Mononuclear cell (primary cell): Measurements from ENCODE around the gene FGD2. TPM values are rescaled to one million over a fixed set of nuclear protein-coding genes. Genes with fewer than 3 reads are reported as not detected.
A peak's percentile ranks its signal among the peaks of the same experiment; 100 is the strongest.
"Not testable (repeated sequence)": the region's sequence is repeated elsewhere in the genome, so short reads cannot be mapped to it uniquely, and the experiment has no call there.

Experiments used
- H3K27me3 ChIP-seq: 2 replicates; pipeline ENCODE4 v1.6.0; 2011; ENCODE audit warnings: low read length, control low read depth; ENCODE audit not compliant: insufficient read depth
- H3K4me1 ChIP-seq: 2 replicates; pipeline ENCODE4 v1.5.1; 2011; ENCODE audit warnings: mild to moderate bottlenecking, low read length, control low read depth; ENCODE audit not compliant: insufficient read depth
- H3K4me3 ChIP-seq: 2 replicates; pipeline ENCODE4 v1.5.1; 2011; ENCODE audit warnings: mild to moderate bottlenecking, low read length, moderate library complexity
- H3K9me3 ChIP-seq: 2 replicates; pipeline ENCODE4 v1.5.1; 2011; ENCODE audit warnings: low read depth, mild to moderate bottlenecking, control low read depth, low read length
- total RNA-seq: library from RNA; depleted of rRNA; stranded (reverse); fragments of >200 nt; gene quantifications from one replicate; pipeline ENCODE4 v1.2.3, GENCODE V29; 2012

Gene FGD2
- total RNA-seq, 1 donor = 41.7 TPM

- Histone ChIP-seq H3K4me1 (peaks cover 23% of the 10 kb centered on the region), H3K27me3 (no peaks in the 10 kb centered on the region)
These were observed 26.1 kb upstream of the FGD2 start for GRCh38 chr6:36979347-36979742.

GRCh38 chr6:36980129-36980528 is 25.3 kb upstream of the FGD2 start:
- Histone ChIP-seq H3K4me3 (no peak overlapping the region), H3K4me1 (peaks cover 31% of the 10 kb centered on the region), H3K9me3 (no peaks in the 10 kb centered on the region), H3K27me3 (no peaks in the 10 kb centered on the region)

More at GRCh38 chr6:36979347-36979742, 26.1 kb upstream of the FGD2 start:
- Histone ChIP-seq H3K4me3 (no peak overlapping the region), H3K9me3 (no peaks in the 10 kb centered on the region)

- Histone ChIP-seq H3K27me3 (no peaks in the 10 kb centered on the region), H3K4me3 (no peak overlapping the region), H3K9me3 (no peaks in the 10 kb centered on the region), H3K4me1 (peaks cover 34% of the 10 kb centered on the region)
These were observed 24.4 kb upstream of the FGD2 start for GRCh38 chr6:36980876-36981619.

- H3K4me3 ChIP-seq = no peak overlapping the region
- peaks cover 43% of the 10 kb centered on the region for H3K4me1 ChIP-seq
- H3K9me3 ChIP-seq = no peaks in the 10 kb centered on the region
- H3K27me3 ChIP-seq = no peaks in the 10 kb centered on the region
These were observed 21.9 kb upstream of the FGD2 start for GRCh38 chr6:36983538-36983937.

GRCh38 chr6:36984581-36985416 is 20.7 kb upstream of the FGD2 start:
- Histone ChIP-seq H3K4me1 (peaks cover 39% of the 10 kb centered on the region), H3K9me3 (no peaks in the 10 kb centered on the region), H3K4me3 (peak overlapping the region; percentile 94), H3K27me3 (no peaks in the 10 kb centered on the region)

- Histone ChIP-seq H3K4me1 (peaks cover 39% of the 10 kb centered on the region), H3K4me3 (peak overlapping the region; percentile 94), H3K27me3 (no peaks in the 10 kb centered on the region), H3K9me3 (no peaks in the 10 kb centered on the region)
These were observed 20.0 kb upstream of the FGD2 start for GRCh38 chr6:36985417-36985807.

GRCh38 chr6:36985808-36986703 is 19.4 kb upstream of the FGD2 start, which contains the start of gene MTCH1:
MTCH1 (minus strand) TSS chr6:36986196; CDS start chr6:36986173, 23 bp downstream.
- Histone ChIP-seq H3K9me3 (no peaks in the 10 kb centered on the region), H3K27me3 (no peaks in the 10 kb centered on the region), H3K4me1 (peaks cover 39% of the 10 kb centered on the region), H3K4me3 (peak within 1 kb of the TSS; percentile 94)

- Histone ChIP-seq H3K4me3 (peak overlapping the region; percentile 94), H3K27me3 (no peaks in the 10 kb centered on the region), H3K9me3 (no peaks in the 10 kb centered on the region), H3K4me1 (peaks cover 39% of the 10 kb centered on the region)
These were observed 18.8 kb upstream of the FGD2 start for GRCh38 chr6:36986704-36987047.

- Histone ChIP-seq H3K9me3 (no peaks in the 10 kb centered on the region), H3K4me3 (no peak overlapping the region), H3K4me1 (peaks cover 21% of the 10 kb centered on the region), H3K27me3 (no peaks in the 10 kb centered on the region)
These were observed 16.2 kb upstream of the FGD2 start for GRCh38 chr6:36989264-36989663.

GRCh38 chr6:36990401-36990800 is 15.1 kb upstream of the FGD2 start:
- not testable (repeated sequence) for H3K27me3 ChIP-seq, H3K4me3 ChIP-seq, H3K4me1 ChIP-seq, H3K9me3 ChIP-seq

GRCh38 chr6:36997811-36998722 is 7.4 kb upstream of the FGD2 start:
- Histone ChIP-seq H3K27me3 (no peaks in the 10 kb centered on the region), H3K4me1 (peaks cover 6% of the 10 kb centered on the region), H3K9me3 (no peaks in the 10 kb centered on the region), H3K4me3 (no peak overlapping the region)

GRCh38 chr6:36998723-36999038 is 6.8 kb upstream of the FGD2 start:
- Histone ChIP-seq H3K4me1 (peaks cover 6% of the 10 kb centered on the region), H3K4me3 (no peak overlapping the region), H3K27me3 (no peaks in the 10 kb centered on the region), H3K9me3 (no peaks in the 10 kb centered on the region)

GRCh38 chr6:36999061-36999750 is 6.2 kb upstream of the FGD2 start:
- Histone ChIP-seq H3K27me3 (no peaks in the 10 kb centered on the region), H3K9me3 (no peaks in the 10 kb centered on the region), H3K4me3 (no peak overlapping the region), H3K4me1 (peaks cover 6% of the 10 kb centered on the region)

- Histone ChIP-seq H3K27me3 (no peaks in the 10 kb centered on the region), H3K4me3 (no peak overlapping the region), H3K9me3 (no peaks in the 10 kb centered on the region), H3K4me1 (peaks cover 8% of the 10 kb centered on the region)
These were observed 5.7 kb upstream of the FGD2 start for GRCh38 chr6:36999751-37000125.
